Bronchial epithelial cell (primary cell): ENCODE data around the gene PRDM8. TPM values are rescaled to one million over a fixed set of nuclear protein-coding genes. Genes with fewer than 3 reads are reported as not detected.
"Not testable (repeated sequence)": the region's sequence is repeated elsewhere in the genome, so short reads cannot be mapped to it uniquely, and the experiment has no call there.

Experiments used
- DNase-seq: peaks from one replicate; pipeline ENCODE4 v3.0.0-alpha.2; 2010; ENCODE audit warnings: low read depth
- FAIRE-seq: peaks from 2 replicates; lab custom pipeline; 2011; peaks lifted over from hg19 to GRCh38; lab: Jason Lieb, UNC
- H3K27me3 ChIP-seq: 2 replicates; pipeline ENCODE4 v1.5.1; 2011; ENCODE audit warnings: low read length; ENCODE audit not compliant: control insufficient read depth, insufficient read depth
- H3K36me3 ChIP-seq: 2 replicates; pipeline ENCODE4 v1.5.1; 2011; ENCODE audit warnings: low read length; ENCODE audit not compliant: control insufficient read depth, insufficient read depth
- H3K4me3 ChIP-seq: 2 replicates; pipeline ENCODE4 v1.5.1; 2011; ENCODE audit warnings: mild to moderate bottlenecking, low read depth, low read length, control low read depth
- total RNA-seq: library from RNA; depleted of rRNA; stranded (reverse); fragments of >200 nt; gene quantifications from 2 replicates; pipeline ENCODE4 v1.2.1, GENCODE V29; 2014
- TF ChIP-seq, protein P1 (sequence below): IDR thresholded peaks from 2 replicates; pipeline ENCODE4 v1.5.1; 2011; ENCODE audit warnings: mild to moderate bottlenecking, moderate library complexity, low read length, control low read depth, inconsistent platforms; ENCODE audit not compliant: insufficient read depth, severe bottlenecking

The PRDM8 gene
- total RNA-seq, 1 donor from 2014 or later, result 0.53 TPM

DNA sequence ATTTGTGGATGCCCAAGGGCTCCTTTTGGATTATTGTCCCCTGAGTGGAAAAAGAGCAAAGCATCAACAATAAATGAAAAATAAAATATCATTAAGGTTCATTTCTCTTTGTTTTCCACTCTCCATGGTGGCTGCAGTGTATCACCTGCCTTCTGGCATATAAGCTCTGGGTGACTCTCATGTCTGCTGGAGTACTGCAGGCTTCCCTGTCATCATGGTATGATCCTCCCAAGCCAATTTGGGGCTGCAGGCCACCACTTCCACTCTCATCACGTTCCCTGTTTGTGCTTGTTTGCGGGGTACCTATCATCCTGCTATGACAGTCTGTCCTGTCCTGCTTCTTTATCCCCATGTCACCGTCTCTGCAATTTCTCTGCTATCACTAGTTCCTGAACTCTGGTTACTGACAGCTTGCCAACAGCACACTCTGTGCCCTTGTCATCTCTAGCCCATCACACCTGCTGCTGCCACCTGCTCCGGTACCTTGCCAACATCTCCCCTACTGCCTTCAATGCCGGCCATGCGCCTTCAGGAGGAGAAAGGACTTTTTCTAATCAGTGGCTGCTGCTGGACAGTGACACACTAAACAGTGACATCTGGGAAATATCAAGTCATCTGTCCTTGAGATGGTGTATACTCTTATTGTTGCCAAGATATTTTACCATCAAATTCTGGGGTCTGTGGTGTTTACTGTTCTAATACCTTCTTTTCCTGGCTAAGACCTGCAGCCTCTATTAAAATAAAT is 46.1 kb downstream of the PRDM8 start:
- Histone ChIP-seq H3K36me3 (no peaks in the 10 kb centered on the region), H3K4me3 (no peak overlapping the region), H3K27me3 (no peaks in the 10 kb centered on the region)
- TF ChIP-seq, protein P1, sequence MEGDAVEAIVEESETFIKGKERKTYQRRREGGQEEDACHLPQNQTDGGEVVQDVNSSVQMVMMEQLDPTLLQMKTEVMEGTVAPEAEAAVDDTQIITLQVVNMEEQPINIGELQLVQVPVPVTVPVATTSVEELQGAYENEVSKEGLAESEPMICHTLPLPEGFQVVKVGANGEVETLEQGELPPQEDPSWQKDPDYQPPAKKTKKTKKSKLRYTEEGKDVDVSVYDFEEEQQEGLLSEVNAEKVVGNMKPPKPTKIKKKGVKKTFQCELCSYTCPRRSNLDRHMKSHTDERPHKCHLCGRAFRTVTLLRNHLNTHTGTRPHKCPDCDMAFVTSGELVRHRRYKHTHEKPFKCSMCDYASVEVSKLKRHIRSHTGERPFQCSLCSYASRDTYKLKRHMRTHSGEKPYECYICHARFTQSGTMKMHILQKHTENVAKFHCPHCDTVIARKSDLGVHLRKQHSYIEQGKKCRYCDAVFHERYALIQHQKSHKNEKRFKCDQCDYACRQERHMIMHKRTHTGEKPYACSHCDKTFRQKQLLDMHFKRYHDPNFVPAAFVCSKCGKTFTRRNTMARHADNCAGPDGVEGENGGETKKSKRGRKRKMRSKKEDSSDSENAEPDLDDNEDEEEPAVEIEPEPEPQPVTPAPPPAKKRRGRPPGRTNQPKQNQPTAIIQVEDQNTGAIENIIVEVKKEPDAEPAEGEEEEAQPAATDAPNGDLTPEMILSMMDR, result no peak
- DNase-seq (no peak), FAIRE-seq (no peak)

DNA sequence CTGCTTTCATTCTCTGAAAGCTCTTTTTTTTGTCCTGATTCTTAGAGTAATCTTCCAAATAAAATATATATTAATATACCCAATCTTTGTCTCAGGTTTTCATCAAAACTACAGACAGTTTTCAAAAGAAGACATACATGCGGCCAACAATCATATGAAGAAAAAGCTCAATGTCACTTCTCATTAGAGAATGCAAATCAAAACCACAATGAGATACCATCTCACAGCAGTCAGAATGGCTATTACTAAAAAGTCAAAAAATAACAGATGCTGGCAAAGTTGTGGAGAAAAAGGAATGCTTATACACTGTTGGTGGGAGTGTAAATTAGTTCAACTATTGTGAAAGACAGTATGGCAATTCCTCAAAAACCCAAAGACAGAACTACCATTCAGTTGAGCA is 50.2 kb downstream of the PRDM8 start:
- H3K27me3 ChIP-seq, result not testable (repeated sequence)

DNA sequence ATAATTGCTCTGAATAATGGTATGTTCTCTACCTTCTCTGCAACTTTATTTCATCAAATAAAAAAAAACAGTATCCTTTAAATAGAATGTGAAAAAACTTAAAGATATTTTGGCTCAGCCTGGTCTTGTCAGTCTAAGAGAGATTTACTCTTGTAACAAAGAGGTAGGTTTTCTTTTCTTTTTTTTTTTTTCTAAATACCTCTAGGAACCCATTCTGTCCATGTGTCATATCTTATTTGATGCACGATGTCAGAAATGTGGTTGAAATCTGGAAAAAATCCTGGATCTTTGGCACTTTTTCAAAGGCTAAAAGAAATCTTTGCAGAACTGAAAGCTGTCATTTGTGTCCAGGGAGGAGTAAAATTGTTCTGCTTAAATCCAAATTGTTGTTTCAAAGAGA is 51.8 kb downstream of the PRDM8 start:
- Histone ChIP-seq H3K27me3 (no peaks in the 10 kb centered on the region), H3K4me3 (no peak overlapping the region), H3K36me3 (no peaks in the 10 kb centered on the region)
- DNase-seq, result no peak
- TF ChIP-seq, protein P1, result no peak
- FAIRE-seq, result no peak

More for the DNA sequence above, 50.2 kb downstream of the PRDM8 start:
- DNase-seq, H3K36me3 ChIP-seq, FAIRE-seq, H3K4me3 ChIP-seq: not testable (repeated sequence)

DNA sequence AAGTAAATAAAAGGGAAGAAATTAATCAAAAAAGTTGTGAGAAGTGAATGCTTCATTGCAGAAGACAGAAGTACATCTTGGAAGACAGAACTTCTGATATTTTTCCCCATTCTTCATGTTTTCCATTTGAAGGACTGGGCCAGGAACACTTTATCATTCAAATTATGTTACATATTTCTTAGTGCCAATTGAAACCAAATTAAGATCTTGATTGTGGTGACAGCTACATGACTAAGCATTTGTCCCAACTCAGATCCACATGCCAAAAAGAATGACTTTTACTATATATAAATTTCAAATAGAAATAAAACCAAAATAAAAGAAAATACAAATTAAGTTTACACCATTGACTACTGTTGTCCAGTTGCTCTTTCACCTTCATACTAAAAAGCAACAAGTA is 55.1 kb downstream of the PRDM8 start:
- Histone ChIP-seq H3K4me3 (no peak overlapping the region), H3K36me3 (no peaks in the 10 kb centered on the region), H3K27me3 (no peaks in the 10 kb centered on the region)
- DNase-seq, result no peak
- TF ChIP-seq, protein P1, result no peak
- no peak for FAIRE-seq

DNA sequence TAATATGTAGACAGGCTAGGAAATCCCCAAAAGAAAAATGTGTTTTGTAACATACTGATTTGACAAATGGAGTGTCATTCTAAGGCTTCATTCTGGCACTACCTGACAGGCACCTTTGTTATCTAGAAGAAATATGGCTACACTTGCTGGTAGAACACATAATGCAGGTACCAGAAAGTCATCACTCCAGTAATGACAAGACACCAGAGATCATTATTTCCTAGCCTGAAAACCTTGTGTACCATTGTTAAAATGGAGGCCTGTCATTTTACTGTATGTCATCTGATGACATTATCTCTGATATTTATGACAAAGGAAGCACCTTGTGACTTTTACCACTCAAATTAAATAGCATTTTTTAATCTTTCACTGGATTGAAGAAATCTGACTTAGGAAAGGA is 55.6 kb downstream of the PRDM8 start:
- Histone ChIP-seq H3K36me3 (no peaks in the 10 kb centered on the region), H3K4me3 (no peak overlapping the region), H3K27me3 (no peaks in the 10 kb centered on the region)
- no peak for DNase-seq
- TF ChIP-seq, protein P1, result no peak
- FAIRE-seq, result no peak

DNA sequence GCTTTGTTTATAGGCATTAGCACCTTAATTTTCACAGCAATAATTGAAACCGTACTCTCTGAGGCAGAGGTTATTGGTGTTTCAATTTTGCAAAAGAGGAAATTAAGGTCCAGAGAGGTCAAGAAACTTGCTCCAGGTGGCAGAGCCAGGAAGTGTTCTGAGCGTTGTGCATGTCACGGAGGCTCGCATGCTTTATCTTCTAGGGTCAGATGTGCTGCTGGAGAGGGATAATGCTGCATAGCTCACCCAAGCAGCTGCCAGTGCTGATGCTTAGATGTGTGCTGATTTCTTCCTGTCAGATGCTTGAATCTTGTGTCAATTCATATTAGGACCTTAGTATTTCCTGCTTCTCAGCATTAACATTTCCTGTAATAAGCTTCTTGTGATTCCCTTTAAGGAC is 56.2 kb downstream of the PRDM8 start:
- DNase-seq (no peak), FAIRE-seq (no peak)
- H3K27me3 ChIP-seq, result no peaks in the 10 kb centered on the region
- no peaks in the 10 kb centered on the region for H3K36me3 ChIP-seq
- H3K4me3 ChIP-seq, result no peak overlapping the region
- TF ChIP-seq, protein P1, result no peak

Other genes with a start within 250 kb of the PRDM8 start
- 17.2 and 35.5 TPM in 2 replicates for gene ANTXR2, start 124.3 kb upstream of the PRDM8 start, total RNA-seq
- 0.51 and 1.3 TPM in 2 replicates for gene FGF5, start 69.2 kb downstream of the PRDM8 start, total RNA-seq
- 0.26 TPM in 1 of 2 replicates, not detected in the other for gene CFAP299, start 138.2 kb downstream of the PRDM8 start, total RNA-seq